Measurements from ENCODE around the gene PSMB5.
A peak's percentile ranks its signal among the peaks of the same experiment; 100 is the strongest.
"Not testable (repeated sequence)": the region's sequence is repeated elsewhere in the genome, so short reads cannot be mapped to it uniquely, and the experiment has no call there.

Gene PSMB5

DNA sequence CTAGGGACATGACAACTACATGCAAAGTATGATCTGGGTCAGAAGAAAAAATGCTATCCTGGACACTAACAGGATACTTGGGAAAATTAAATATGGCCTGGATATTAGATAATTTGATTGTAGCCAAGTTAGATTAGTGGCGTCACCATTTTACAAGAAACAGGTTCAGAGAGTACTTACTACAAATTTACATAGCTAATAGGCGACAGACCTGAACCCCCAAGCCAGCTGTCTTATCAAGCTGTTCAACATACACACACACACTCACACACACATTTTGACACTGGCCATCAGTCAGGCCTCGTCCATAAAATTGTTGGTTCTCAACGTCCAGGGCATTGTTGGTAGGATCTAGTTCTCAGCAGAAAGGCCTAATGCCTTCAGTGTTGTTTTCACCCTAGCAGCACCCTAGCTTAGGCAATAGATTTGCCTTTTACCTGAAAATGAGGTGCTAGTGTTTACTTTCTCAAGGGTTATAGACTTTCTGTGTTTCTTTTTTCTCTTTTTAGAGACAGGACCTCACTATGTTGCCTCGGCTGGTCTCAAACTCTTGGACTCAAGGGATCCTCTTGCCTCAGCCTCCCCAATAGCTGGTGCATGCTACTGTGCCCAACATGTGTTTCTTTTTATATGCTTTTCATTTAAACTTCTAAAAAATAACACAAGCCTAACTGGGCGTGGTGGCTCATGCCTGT lies 21.5 kb downstream of the PSMB5 start:
- no peak for DNase-seq

DNA sequence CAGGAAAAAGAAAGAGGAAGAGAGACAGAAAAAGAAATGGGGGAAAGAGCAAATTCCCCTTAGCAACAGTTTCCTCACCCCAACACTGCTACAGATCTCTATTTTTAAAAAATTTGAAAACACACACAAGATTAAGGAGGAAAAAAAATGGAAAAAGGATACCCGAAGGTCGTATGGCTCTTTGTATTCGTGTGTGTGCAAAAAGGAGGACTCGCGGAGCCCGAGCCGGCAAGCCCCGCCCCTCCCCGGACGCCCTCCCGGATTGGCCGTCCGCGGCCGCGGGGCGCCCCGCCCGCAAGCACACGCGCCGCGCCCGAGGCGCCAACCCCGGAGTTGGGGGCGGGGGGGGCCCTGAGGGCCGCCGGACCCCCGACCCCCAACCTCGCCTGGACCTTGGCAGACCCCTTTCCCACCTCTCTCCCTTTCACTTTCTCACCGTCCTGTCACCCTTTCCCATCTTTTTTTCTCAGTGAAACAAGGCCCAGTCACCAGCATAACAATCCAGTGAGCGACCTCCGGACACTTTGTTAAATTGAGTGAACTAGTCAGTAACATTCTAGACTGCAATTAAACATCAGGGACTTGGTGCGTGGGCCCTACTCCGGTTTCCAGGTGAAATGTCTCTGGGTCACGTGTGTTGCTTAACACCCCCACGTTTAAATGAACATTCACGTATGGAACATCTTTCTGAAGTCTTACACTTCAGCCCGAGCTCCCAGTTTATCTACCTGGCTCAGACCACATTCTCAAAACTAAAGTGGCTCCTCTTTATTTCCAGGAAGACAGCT lies 24.6 kb downstream of the PSMB5 start, which contains the start of gene C14orf93:
C14orf93 (minus strand) TSS at position 205 of the 788 bp plus-strand sequence. CDS start 11,120 bp downstream, outside the sequence.
- peak; percentile 71 to 91 (median 80) for DNase-seq

DNA sequence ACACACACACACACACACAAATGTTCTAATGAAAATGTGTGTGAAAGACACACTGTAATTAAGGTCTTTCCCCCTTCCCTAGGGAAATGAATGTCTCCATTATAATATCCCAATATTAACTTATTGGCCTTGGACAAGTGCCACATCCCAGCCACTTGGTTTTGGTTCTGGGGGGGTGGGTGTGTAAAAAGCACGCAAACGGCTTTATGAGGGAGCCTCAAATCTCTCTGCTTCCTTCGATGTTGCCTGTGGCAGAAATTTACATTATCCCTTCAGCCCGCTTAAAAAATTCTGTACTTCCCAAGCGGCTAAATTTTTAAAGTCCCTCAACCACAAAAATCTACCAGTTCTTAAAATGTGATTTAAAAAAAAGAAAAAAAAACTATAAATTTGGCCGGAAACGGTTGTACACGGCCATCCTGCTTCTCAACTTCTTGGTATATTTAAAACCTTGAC lies 25.2 kb downstream of the PSMB5 start:
- peak in 1 of 4 experiments; percentile 15 for DNase-seq

DNA sequence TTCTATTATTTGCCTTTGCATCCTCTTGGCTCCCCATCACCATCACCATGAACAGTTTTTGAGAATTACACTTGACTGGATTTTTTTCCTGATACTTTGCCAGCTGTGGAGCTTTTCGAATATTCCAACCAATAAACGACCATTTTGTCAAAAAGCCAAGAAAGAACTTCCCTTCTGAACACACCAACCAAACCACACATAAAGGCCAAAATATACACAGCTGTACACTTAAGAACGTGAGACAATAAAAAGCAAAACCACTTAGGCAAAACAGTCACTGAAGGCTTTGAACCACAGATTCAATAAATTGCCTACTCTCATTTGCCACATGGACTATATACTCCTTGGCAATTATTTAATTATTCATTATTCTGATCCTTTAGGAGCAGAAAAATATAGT lies 25.9 kb downstream of the PSMB5 start:
- peak in 2 of 4 experiments; percentile 43 to 49 for DNase-seq

DNA sequence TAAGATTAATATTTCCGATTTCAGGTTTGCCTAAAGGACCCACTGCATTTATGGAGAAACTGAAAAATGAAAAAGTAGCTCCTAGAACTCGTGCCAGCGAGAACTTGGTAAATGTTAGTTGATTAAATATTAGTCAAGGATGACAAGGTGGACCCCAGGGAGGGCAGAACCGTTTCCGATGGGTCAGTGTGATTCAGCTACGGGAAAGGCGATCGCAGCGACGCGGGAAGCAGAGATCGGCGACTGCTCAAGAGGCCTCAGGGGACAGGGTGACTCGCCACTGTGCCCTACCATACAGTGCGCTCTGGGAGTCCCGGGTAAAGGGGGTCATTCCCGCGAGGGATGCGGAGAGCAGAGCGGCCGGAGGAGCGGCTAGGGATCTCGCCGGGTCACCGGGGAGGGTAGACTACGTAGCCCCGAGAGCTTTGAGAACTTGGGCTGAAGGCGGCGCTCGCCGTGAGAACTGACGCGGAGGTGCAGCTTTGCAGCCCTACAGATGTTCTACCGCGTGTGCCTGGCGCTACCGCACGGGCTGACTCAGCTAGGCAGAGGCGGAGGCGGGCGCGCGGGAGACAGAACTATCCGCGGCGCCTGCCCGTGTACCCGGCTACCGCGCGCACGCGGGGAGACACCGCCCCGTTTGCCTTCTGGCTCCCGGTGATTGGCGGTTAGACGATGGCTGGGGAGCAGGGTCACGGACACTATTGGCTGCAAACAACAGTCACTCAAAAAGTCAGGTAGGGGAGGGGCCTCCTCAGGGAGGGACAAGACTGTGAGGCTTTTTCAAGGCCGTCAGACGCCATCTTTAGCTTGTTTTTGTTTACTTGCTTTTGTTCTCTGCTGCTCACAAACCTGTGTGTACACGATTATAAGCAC lies 27.9 kb downstream of the PSMB5 start:
- DNase-seq = peak; percentile 96 to 98 (median 98)

DNA sequence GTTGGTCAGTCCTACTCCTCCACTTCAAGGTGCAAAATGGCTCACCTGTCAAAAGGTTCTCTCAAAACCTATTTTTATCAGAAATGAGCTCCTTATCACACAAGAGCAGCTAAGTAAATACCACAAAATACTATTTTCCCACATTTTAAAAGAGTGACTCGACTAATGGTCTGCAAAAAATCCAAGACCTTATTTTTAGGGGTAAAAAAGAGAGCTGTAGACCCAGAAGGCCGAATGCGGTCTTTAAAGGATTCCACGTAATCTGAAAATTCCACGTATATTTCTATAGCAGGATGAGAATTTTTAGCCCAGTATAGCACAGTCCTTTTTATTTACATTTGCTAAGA lies 28.5 kb downstream of the PSMB5 start:
- DNase-seq = no peak

DNA sequence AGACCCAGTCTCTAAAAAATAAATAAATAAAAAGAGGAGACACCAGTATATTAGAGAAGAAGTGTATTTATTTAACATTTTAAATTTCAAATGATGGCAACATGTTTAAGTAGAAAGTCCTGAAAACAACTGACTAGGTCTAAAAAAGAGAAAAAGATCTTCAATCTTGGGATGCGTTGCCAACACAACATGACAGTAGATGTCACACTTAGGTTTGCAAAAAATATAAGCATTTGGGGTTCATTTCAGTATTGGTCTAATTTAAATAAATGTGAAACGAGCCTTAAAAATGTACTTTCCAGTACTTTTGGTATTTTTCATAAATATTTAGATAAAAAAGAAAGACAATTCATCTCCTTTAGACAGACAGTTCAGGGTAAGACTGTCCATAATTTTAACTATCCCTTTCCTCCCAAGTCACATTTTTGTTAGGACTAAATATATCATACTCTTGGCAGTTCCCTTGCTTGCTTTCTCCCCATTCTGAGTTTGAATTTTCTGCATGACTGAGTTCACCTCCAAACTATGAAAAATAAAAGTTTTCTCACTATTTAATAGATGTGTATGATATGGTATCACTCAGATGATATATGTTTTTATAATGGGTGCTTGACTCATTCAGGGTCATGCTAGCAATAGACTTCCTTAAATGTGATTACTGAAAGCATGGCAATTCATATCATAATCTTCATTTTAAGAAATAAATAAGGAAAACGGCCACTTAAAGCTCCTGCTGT lies 29.1 kb downstream of the PSMB5 start:
- peak in 3 of 4 experiments; percentile 9 to 57 (median 31) for DNase-seq

DNA sequence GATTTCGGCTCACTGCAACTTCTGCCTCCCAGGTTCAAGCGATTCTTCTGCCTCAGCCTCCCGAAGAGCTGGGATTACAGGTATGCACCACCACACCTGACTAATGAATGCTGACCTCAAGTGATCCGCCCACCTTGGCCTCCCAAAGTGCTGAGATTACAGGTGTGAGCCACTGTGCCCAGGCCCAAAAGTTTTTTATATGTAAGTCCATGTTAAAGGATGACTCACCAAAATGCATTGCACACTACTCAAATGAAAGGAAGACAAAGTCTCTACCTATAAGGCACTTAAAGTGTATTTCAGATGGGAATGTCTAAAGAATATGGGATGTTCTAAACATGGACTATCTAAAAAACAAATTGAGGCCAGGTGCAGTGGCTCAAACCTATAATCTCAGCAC lies 30.4 kb downstream of the PSMB5 start:
- DNase-seq = not testable (repeated sequence)

DNA sequence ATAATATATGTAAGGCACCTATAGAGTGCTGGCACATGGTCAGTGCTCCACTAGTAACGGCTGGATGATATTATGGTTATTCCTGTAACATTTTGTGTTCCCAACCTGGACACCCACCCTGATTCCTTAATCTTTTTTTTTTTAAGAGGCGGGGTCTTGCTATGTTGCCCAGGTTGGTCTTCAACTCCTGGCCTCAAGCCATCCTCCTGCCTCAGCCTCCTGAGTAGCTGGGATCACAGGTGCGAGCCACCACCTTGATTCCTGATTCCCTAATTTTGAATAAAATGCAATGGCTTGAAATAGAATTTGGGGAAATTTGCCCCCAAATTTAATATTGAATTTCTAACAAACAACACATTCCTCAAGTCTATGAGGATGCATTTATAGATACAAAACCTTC lies 32.1 kb downstream of the PSMB5 start:
- DNase-seq = no peak

DNA sequence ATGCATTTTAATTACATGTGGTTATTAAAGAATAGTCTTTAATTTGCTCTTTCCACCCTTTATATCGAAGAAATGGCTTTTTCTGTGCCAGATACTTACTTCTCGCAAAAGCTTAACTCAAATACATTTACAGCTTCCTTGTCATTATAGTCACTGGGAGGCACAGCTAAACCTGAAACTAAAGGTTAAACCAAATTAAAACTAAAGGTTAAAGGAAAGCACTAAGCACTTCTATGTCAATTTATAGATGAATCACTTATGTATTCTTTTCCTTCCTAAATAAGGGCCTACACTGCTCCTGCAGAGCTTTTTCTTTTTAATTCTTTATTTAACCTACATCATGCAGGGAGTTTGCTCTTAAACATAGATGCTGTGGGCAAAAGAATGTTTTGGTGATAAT lies 33.8 kb downstream of the PSMB5 start:
- DNase-seq = no peak

DNA sequence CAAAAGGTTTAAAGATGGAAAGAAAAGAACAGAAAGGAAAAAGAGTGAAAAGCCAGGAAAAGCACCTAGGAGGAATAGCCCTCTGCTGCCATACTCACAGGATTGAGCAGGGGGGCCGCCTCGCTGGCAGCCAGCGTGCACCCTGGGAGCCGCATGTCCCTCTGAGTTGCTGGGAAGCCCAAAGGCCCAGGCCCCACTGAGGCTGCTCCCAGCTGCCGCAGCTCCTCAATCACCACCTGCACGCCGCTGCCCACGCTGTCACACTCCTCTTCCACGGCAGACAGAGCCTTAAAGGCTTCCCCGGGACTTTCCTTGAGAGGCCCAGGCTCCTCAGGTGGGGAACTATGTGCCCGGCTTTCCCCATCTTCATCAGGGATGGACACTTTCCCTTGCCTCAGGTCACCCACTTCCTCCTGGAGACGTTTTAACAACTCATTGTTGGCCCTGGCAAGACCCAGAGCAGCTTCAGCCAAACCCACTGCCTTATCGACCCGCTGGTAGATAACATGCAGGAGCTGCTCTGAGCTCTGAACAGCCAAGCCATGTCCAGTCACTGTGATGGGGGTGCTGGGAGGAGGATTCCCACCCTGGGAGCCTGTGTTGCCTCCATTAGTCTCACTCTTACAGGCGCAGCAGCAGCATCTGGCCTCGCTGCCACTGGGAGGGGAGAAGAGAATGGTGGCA lies 36.2 kb downstream of the PSMB5 start:
- no peak for DNase-seq

DNA sequence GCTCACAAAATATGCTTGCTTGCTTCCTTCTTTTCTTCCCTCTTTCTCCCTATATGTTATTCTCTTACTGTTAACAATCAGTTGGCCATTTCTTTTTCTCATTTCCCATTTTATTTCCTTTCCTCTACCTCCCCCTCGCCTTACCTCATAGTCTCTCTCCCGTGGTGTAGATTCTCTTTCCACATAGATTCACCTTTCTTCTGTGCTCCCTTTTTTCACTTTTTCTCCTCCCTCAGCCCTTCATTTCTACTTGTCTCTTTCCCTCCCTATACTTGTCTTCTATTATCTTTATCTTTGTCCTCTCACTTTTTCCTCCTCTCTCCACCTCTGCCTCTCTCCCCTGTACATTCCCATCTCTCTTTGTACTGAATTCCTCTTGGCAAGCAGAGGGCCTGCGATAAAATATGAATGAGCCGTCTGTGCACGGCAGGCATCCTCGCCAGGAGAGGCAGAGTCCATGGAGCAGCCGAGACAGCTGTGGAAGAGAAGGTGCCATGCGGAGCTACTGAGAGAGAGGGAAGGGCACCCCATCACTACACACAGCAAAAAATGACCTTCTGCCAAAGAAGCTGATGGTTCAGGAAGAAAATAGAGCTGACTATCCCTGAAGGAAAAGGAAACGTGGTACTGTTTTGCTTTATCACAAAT lies 36.9 kb downstream of the PSMB5 start:
- no peak for DNase-seq

DNA sequence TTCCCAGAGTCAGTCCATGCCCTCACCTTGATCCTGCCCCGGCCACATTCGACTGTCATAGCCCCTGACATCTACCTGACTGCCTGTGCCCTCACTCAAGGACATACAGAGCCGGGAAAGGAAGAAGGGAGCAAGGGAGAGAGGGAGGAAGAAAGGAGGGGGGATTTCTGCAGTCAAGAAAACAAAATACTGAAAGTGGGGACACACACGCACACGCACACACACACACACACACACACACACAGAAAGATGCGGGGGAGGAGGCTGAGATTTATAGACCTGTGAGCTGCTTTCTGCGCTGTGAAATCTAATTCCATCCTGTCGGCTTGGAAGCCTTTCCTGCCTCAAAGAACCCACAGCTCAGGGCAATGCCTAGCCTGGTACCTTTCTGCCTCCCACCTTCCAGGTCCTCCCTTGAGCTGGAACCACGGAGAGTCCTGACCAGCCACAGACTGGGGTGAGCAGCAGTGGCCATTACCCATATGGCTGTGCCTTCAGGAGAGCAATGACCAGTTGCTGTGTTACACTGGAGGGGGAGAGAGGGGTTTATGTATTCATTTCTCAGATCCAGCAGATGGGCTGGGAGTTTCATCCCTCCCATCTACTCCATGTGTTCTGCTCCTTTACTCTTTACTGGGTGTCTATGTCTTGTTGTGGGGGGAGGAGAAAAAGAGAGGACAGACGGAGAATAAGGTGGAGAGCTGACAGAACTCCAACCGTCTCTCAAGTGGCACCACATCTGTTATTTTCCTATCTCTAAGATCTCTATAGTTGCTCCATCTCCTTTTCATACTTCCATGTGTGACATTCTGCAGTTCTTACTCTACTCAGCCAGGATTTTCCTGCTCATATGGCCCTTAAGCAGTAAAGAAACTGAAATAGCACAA lies 37.7 kb downstream of the PSMB5 start:
- no peak for DNase-seq

DNA sequence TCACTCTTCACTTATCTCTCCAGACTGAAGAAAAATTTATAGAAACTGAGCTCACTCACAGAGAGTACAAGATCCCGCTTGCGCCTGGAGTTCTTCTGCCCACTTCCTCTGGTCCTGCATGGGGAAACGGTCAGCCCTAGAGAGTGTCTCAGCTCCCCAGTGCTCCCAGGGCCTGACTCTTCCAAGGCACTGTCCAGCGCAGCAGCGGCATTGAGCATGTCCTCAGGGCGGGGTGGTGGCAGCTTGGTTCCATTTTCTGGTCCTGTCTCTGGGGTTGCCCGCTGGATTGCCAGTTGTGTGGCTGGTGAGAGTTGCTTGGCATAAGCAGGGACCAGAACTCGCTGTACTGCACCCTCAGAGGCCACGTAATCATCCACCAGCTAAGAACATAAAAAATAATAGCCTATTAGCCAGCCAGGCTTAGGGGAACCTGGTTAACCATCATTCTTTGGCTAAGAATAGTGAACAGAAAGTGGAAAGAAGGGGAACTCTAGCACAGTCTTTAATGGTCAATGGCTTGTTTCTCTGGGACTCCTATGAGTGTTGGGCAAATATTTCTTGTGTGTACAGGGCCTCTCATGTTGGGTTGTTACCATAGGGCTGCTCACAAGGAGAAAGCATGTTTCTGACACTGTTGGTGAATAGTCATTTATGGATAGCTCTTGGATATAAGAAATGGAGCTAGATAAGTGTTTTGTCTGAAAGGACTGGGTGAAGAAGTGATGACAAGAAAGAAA lies 38.6 kb downstream of the PSMB5 start:
- DNase-seq = peak in 1 of 4 experiments; percentile 14

DNA sequence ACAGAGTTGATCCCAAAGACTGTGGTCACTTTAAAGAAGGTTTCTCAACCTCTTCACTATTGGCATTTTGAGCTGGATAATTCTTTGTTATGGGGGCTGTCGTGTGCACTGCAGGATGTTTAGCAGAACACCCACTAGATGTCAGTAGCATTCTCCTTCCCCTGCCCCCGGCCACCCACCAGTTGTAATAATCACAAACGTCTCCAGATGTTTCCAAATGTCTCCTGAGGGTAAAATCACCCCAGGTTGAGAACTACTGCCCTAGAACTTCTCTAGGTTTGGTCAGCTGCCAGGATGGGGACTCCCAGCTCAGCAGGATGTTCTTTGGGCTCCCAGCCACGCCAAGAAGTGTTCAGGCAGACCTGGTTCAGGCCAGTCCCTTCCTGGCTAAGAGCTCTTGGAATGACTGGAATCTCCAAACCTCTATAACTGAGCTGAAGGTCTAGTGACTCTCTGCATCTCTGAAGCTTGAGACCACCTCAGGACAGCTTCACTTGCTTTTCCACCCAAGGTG lies 39.9 kb downstream of the PSMB5 start:
- peak; percentile 22 to 57 (median 44) for DNase-seq

DNA sequence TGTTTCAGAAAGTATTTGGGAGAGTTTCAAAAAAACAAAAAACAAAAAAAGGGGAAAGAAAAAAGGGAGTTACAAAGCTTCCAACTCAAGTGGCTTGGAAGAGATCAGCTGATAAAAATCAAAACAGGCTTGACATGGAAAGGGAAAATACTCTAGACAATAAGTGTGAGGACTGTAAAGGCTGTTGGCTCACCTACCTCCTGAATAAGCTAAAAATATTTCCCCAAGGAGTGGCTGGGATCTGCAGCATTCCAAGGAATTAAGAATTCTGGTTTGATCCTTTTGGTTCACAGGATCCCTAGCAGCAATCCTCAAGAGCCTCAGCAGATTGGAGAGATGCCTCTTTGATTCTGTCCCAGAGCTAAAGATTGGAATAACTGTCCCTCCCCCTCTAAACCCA lies 41.2 kb downstream of the PSMB5 start:
- no peak for DNase-seq

DNA sequence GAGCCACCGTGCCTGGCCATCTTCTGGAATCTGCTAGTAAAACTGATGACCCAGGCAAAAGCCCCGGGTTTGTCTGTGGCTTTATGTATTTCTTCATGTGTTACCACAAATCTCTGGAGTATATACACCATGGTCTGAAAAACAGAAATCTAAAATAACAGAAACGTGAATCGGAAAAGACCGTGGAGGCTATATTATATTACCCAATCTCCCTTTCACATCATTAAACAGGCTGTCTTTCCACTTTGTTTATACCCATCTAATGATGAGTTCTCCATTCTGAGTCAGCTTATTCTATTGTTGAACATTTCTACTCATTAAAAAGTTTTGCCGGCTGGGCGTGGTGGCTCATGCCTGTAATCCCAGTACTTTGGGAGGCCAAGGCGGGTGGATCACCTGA lies 42.8 kb downstream of the PSMB5 start:
- DNase-seq = no peak

DNA sequence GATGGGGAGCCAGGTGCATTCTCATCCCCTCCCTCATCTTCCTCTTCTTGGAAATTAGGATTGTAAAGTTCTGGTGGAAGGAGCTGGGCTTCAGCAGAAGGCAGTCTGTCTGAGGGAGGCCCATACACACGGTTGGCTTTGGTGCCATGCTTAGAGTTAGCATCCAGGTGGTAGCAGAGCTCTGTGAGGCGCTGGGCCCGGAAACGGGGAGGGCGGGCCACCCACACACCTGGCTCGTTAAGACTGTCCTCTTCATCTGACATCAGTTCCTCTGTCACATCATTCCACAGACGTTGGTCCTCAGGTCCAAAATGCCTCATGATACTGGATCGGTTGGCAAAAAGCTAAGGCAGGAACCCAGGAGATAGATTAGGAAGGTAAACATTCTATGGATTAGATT lies 47.4 kb downstream of the PSMB5 start:
- no peak for DNase-seq

DNA sequence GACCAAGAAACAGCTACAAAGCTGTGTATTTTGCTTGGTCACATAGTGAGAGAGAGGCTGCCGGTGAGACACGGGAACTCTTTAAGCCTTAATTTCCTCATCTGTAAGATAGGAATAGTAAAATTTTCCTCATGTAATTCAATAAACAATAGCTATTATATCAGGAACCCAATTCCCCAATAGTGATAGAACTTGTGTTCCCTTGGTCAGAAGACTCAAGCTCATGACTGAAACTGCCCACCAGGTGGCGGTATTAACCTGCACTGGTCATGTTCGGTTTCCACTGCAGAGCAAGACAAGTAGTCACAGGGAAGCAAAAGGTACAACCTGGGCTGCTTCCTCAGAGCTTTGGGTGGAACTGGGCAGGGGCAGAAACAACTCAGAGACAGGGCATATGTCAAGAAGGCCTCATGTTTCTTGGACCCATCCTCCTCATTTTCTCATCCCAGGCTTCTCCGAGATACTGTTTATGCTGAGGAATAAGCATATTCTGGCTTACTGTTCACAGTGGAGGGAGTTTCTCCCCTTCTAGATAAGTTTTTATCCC lies 48.1 kb downstream of the PSMB5 start:
- peak; percentile 90 to 94 (median 94) for DNase-seq

All from suppressor macrophage (primary cell).